HCT116 (cell line): ENCODE results near the gene VAPA. TPM values are rescaled to one million over a fixed set of nuclear protein-coding genes. Genes with fewer than 3 reads are reported as not detected.

Experiments used
- ATAC-seq: fragments of 200-7000 bp; cut with Tn5 transposase; 2 replicates; pipeline ENCODE4 v1.9.1; 2020; ENCODE audit warnings: mild to moderate bottlenecking, moderate library complexity
- BruUV-seq: library from RNA; stranded (reverse); fragments of 400-500 nt; replicated peaks from 2 replicates; lab custom pipeline; 2021; lab: Mats Ljungman, UMichigan
- CTCF ChIA-PET: fragments of 300-600 bp; sonication (Branson Sonifier 250); formaldehyde crosslinking; loops from one replicate; lab custom pipeline; 2021; ENCODE audit warnings: antibody characterized with exemption; lab: Charles Lee
- POLR2A ChIA-PET: fragments of 300-600, 350-600 bp; sonication (Branson Sonifier 250); formaldehyde crosslinking; loops from one replicate; lab custom pipeline; 2021; ENCODE audit warnings: antibody characterized with exemption; lab: Charles Lee
- RAD21 ChIA-PET, 2 experiments: fragments of 300-600 bp; sonication (Branson Sonifier 250); formaldehyde crosslinking; loops; one replicate each; lab custom pipeline; 2023; ENCODE audit warnings: low total read pairs in 2 of 2; ENCODE audit not compliant: uncharacterized antibody in 2 of 2, unreplicated experiment in 2 of 2, low non-redundant PET in 1 of 2; lab: Charles Lee
- DNase-seq: peaks from one replicate; pipeline ENCODE4 v3.0.0-alpha.2; 2010; ENCODE audit warnings: low read depth, low spot score
- H2AFZ ChIP-seq: fragments of 200-600 bp; shearing (Covaris generic), sonication (generic); 2 replicates; pipeline ENCODE4 v1.6.1; 2017; ENCODE audit warnings: low read depth, mixed run types, mixed read lengths, antibody characterized with exemption, low read length; ENCODE audit not compliant: poor library complexity, severe bottlenecking
- H3K27ac ChIP-seq: 2 replicates; pipeline ENCODE4 v1.5.1; 2012; ENCODE audit warnings: low read depth, low read length
- H3K27me3 ChIP-seq: fragments of 200-600 bp; sonication (generic); 2 replicates; pipeline ENCODE4 v1.6.1; 2016; ENCODE audit warnings: mixed run types, low read length, mixed read lengths; ENCODE audit not compliant: insufficient read depth
- H3K36me3 ChIP-seq, 2 experiments: fragments of 200-500 bp in 1 of 2; fragments of 200-600 bp in 1 of 2; sonication (Bioruptor generic) in 1 of 2; sonication (generic) in 1 of 2; 2 replicates each; pipeline versions ENCODE4 v1.5.1 to v1.6.1; 2014 to 2016; ENCODE audit warnings: low read length in 2 of 2, inconsistent platforms in 1 of 2, mixed read lengths in 1 of 2, mixed run types in 1 of 2; ENCODE audit not compliant: insufficient read depth in 2 of 2, control insufficient read depth in 1 of 2
- H3K4me1 ChIP-seq, 2 experiments: fragments of 200-600 bp in 1 of 2; sonication (generic) in 1 of 2; 2 replicates each; pipeline versions ENCODE4 v1.5.1 to v1.6.1; 2012 to 2017; ENCODE audit warnings: low read length in 2 of 2, inconsistent platforms in 1 of 2, mild to moderate bottlenecking in 1 of 2, mixed read lengths in 1 of 2, mixed run types in 1 of 2, moderate library complexity in 1 of 2; ENCODE audit not compliant: insufficient read depth in 2 of 2, control insufficient read depth in 1 of 2
- H3K4me2 ChIP-seq: fragments of 200-600 bp; sonication (generic); 2 replicates; pipeline ENCODE4 v1.6.1; 2017; ENCODE audit warnings: mixed run types, low read length, mixed read lengths
- H3K4me3 ChIP-seq, 2 experiments: fragments of 200-600 bp in 1 of 2; sonication (generic) in 1 of 2; replicated peaks in 1 of 2; 2 replicates each; pipeline ENCODE4 v1.5.1; 2011 to 2016; ENCODE audit warnings: low read length in 2 of 2, control low read depth in 1 of 2, low read depth in 1 of 2, mild to moderate bottlenecking in 1 of 2, mixed read lengths in 1 of 2, mixed run types in 1 of 2
- H3K79me2 ChIP-seq: fragments of 200-600 bp; sonication (generic); 2 replicates; pipeline ENCODE4 v1.6.1; 2017; ENCODE audit warnings: mild to moderate bottlenecking, mixed run types, low read length, moderate library complexity, mixed read lengths; ENCODE audit not compliant: insufficient read depth
- H3K9ac ChIP-seq: fragments of 200-600 bp; sonication (generic); 2 replicates; pipeline ENCODE4 v1.6.1; 2016; ENCODE audit warnings: low read length, mixed read lengths
- H3K9me2 ChIP-seq: fragments of 200-600 bp; sonication (generic), shearing (Covaris generic); 2 replicates; pipeline ENCODE4 v1.6.1; 2017; ENCODE audit warnings: mixed run types, mild to moderate bottlenecking, moderate library complexity; ENCODE audit not compliant: insufficient read depth
- H3K9me3 ChIP-seq, 2 experiments: fragments of 200-500 bp in 1 of 2; fragments of 200-600 bp in 1 of 2; sonication (Bioruptor generic) in 1 of 2; sonication (generic) in 1 of 2; 2 replicates each; pipeline ENCODE4 v1.6.1; 2014 to 2017; ENCODE audit warnings: low read length in 2 of 2, mixed read lengths in 2 of 2, inconsistent platforms in 1 of 2, low read depth in 1 of 2, mild to moderate bottlenecking in 1 of 2, mixed run types in 1 of 2, moderate library complexity in 1 of 2; ENCODE audit not compliant: control insufficient read depth in 1 of 2, insufficient read depth in 1 of 2
- H4K20me1 ChIP-seq: fragments of 200-600 bp; sonication (generic), shearing (Covaris generic); 2 replicates; pipeline ENCODE4 v1.6.1; 2017; ENCODE audit warnings: mixed run types, mild to moderate bottlenecking, moderate library complexity; ENCODE audit not compliant: insufficient read depth
- ATF3 ChIP-seq: IDR thresholded peaks from 2 replicates; pipeline ENCODE4 v1.6.1; 2012
- CBX3 ChIP-seq: IDR thresholded peaks from 2 replicates; pipeline ENCODE4 v1.6.1; 2012; ENCODE audit warnings: low read depth
- CEBPB ChIP-seq: IDR thresholded peaks from 2 replicates; pipeline ENCODE4 v1.6.1; 2012; ENCODE audit warnings: low read depth
- EGR1 ChIP-seq: IDR thresholded peaks from 2 replicates; pipeline ENCODE4 v1.6.1; 2012; ENCODE audit warnings: low read depth
- FOSL1 ChIP-seq: IDR thresholded peaks from 2 replicates; pipeline ENCODE4 v1.6.1; 2012; ENCODE audit warnings: low read depth
- POLR2A ChIP-seq: IDR thresholded peaks from 2 replicates; pipeline ENCODE4 v1.7.0; 2011; ENCODE audit warnings: borderline replicate concordance; ENCODE audit not compliant: insufficient read depth, insufficient read length; ENCODE audit errors: extremely low read depth
- POLR2AphosphoS5 ChIP-seq: IDR thresholded peaks from 2 replicates; pipeline ENCODE4 v1.6.1; 2011; ENCODE audit warnings: mild to moderate bottlenecking, low read depth, low read length, moderate library complexity
- SP1 ChIP-seq: IDR thresholded peaks from 2 replicates; pipeline ENCODE4 v1.6.1; 2012; ENCODE audit warnings: low read depth
- YY1 ChIP-seq: IDR thresholded peaks from 2 replicates; pipeline ENCODE4 v1.6.1; 2011; ENCODE audit warnings: low read length, low read depth, moderate library complexity, mild to moderate bottlenecking; ENCODE audit not compliant: insufficient replicate concordance; ENCODE audit errors: extremely low read depth
- ZFX ChIP-seq: fragments of 450-650 bp; IDR thresholded peaks from 2 replicates; pipeline ENCODE4 v1.6.1; 2017
- intact Hi-C: fragments of 100-400 bp; cut with micrococcal nuclease; formaldehyde crosslinking; loops from 2 replicates; pipeline ENCODE4 v1.10.0; 2022
- total RNA-seq: library from RNA; stranded (reverse); gene quantifications from one replicate; pipeline ENCODE4 v1.2.1, GENCODE V29; 2021; ENCODE audit not compliant: unreplicated experiment

Gene VAPA
- total RNA-seq, 1 experiment from 2014 or later = 295 TPM

GRCh38 chr18:9870431-9871008 lies 43.3 kb upstream of the VAPA start:
- H2AFZ ChIP-seq = peak overlapping the region; percentile 42
- H3K4me2 ChIP-seq = peak overlapping the region; percentile 61
- no peaks in the 10 kb centered on the region for H4K20me1 ChIP-seq
- ChIA-PET POLR2A (interaction anchor here (1.2 to 2.8 kb wide), 4 partner anchors 9 to 43 kb away, joined by 3 to 12 read pairs (median 8); partner anchors contain the start of gene VAPA), CTCF (interaction anchor here (1.0 kb wide), 1 partner anchor 28 kb away, joined by 3 read pairs; no protein-coding TSS in a partner anchor), RAD21 (no interaction called here)
- no peaks in the 10 kb centered on the region for H3K9me2 ChIP-seq
- peak overlapping the region; percentile 48 for H3K9ac ChIP-seq
- BruUV-seq = TSS peak; percentile 54
- H3K4me3 ChIP-seq = peak overlapping the region in 1 of 2 experiments; percentile 21; a peak in 1 of 4 replicates
- intact Hi-C loops = no loop called here
- peaks cover 33 to 72% of the 10 kb centered on the region in 2 experiments for H3K4me1 ChIP-seq
- H3K27ac ChIP-seq = peak overlapping the region; percentile 73
- H3K79me2 ChIP-seq = no peaks in the 10 kb centered on the region
- ATAC-seq = peak; percentile 31
- no peaks in the 10 kb centered on the region for H3K36me3 ChIP-seq
- no peak for TF ChIP-seq YY1
- no peak for TF ChIP-seq CBX3
- TF ChIP-seq POLR2AphosphoS5 = no peak
- no peak for TF ChIP-seq EGR1
- TF ChIP-seq SP1 = no peak
- no peak for TF ChIP-seq ZFX
- TF ChIP-seq FOSL1 = no peak
- TF ChIP-seq ATF3 = no peak
- no peak for TF ChIP-seq CEBPB
- H3K27me3 ChIP-seq = no peaks in the 10 kb centered on the region
- DNase-seq = no peak
- H3K9me3 ChIP-seq = peaks cover 6 to 11% of the 10 kb centered on the region in 2 experiments; a peak in 2 of 4 replicates

GRCh38 chr18:9871244-9871746 lies 42.5 kb upstream of the VAPA start:
- TF ChIP-seq CBX3 (no peak), FOSL1 (no peak), POLR2A (no peak)
- TF ChIP-seq, all 23 proteins: peak for 0
- Histone ChIP-seq H3K27me3 (no peaks in the 10 kb centered on the region), H3K9ac (peak overlapping the region; percentile 48; the same call in 1 of the 2 replicates), H3K27ac (no peak overlapping the region), H3K4me2 (peak overlapping the region; percentile 61; the same call in 1 of the 2 replicates), H2AFZ (peak overlapping the region; percentile 29), H3K9me3 (peaks cover 3 to 4% of the 10 kb centered on the region in 2 experiments; a peak in 2 of 4 replicates), H3K4me1 (peaks cover 34 to 74% of the 10 kb centered on the region in 2 experiments), H3K9me2 (no peaks in the 10 kb centered on the region), H4K20me1 (no peaks in the 10 kb centered on the region), H3K79me2 (no peaks in the 10 kb centered on the region), H3K4me3 (no peak overlapping the region), H3K36me3 (no peaks in the 10 kb centered on the region)
- intact Hi-C loops = no loop called here
- DNase-seq (no peak), ATAC-seq (no peak)
- ChIA-PET POLR2A (no interaction called here), RAD21 (no interaction called here), CTCF (no interaction called here)
- no TSS peak for BruUV-seq
